Measurements from ENCODE around the gene CD55.

DNA sequence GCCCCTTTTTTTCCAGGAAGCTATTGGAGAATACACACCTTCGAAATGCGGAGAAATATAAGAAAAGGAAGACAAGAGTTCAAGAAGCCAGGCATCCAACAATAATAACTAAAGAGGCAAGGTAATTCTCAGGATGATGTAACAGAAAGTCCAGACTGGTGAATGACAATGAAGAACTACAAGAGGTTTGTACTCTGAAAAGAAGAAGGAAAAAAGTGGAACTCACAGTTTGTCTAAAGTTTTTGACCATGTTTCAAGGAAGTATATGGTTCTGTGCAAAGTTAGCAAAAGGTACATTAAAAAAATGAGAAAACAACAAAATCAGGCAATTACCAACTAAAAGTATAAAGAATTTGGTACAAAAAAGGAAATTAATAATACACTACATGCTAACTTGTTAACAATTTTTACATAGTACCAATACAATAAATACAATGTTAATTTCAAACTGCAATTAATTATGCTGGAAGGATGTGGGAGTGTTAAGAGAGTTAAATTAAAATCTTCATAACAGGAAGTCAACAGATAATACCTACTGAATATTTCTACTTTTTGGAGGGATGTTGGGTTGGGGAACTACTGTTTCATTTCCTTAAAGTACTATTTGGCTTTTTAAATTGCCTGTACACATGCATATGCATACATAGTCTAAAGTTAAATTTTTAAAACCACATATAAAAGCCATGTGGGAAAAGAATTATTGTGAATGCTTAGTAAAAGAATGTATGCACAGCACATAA, 12.9 kb upstream of the CD55 start:
- no peak for TF ChIP-seq GATA2 (IDR thresholded peaks at IDR 0.05; ENCODE audit: low read depth, low read length)
- TF ChIP-seq GATA3 (IDR thresholded peaks at IDR 0.05; ENCODE audit: low read depth, low read length), result no peak

Measured in SH-SY5Y (cell line).